ENCODE data around the gene OPCML. TPM values are rescaled to one million over a fixed set of nuclear protein-coding genes. Genes with fewer than 3 reads are reported as not detected.

OPCML gene
- total RNA-seq, 1 experiment from 2014 or later, result 0.13 TPM

DNA sequence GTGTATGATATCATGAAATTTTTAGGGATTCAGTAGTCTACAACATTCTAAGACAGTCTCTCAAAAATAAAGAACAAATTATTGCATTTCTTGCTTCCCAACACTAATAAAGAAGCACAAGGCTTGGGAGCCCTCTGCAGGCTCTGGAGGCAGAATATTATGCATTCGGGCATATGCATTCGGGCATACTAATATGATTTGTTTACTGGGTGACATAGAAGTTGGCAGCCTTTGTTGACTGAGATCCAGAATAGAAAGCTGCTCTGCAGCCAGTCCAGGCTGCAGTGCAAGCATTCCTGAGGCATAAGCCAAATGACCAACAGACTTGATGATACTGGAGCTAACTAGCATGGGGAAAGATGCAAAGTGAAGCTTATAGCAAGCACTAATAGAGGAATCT is 945.5 kb downstream of the OPCML start:
- Histone ChIP-seq H3K36me3 (ENCODE audit: insufficient read depth, low read length, poor library complexity, severe bottlenecking) (no peaks in the 10 kb centered on the region), H3K4me3 (ENCODE audit: low read depth, low read length, poor library complexity, severe bottlenecking) (no peak overlapping the region), H3K9me3 (ENCODE audit: low read depth, low read length, poor library complexity, severe bottlenecking) (no peaks in the 10 kb centered on the region), H3K27me3 (replicated peaks; ENCODE audit: insufficient read depth, low read depth, low read length, poor library complexity) (peaks cover 25% of the 10 kb centered on the region), H3K4me1 (ENCODE audit: insufficient read depth, low read length, poor library complexity, severe bottlenecking) (no peaks in the 10 kb centered on the region), H3K27ac (ENCODE audit: low read depth, low read length, poor library complexity, severe bottlenecking) (no peak overlapping the region)
- intact Hi-C loops (cut with micrococcal nuclease; ENCODE audit: unreplicated experiment), result no loop called here
- no TSS peak for BruUV-seq (replicated peaks)
- ChIA-PET POLR2A (ENCODE audit: low non-redundant PET) (no interaction called here), CTCF (no interaction called here)
- no peak for TF ChIP-seq EZH2 (IDR thresholded peaks at IDR 0.05; ENCODE audit: borderline replicate concordance, low read depth, low read length, poor library complexity, severe bottlenecking)
- TF ChIP-seq, protein P1, sequence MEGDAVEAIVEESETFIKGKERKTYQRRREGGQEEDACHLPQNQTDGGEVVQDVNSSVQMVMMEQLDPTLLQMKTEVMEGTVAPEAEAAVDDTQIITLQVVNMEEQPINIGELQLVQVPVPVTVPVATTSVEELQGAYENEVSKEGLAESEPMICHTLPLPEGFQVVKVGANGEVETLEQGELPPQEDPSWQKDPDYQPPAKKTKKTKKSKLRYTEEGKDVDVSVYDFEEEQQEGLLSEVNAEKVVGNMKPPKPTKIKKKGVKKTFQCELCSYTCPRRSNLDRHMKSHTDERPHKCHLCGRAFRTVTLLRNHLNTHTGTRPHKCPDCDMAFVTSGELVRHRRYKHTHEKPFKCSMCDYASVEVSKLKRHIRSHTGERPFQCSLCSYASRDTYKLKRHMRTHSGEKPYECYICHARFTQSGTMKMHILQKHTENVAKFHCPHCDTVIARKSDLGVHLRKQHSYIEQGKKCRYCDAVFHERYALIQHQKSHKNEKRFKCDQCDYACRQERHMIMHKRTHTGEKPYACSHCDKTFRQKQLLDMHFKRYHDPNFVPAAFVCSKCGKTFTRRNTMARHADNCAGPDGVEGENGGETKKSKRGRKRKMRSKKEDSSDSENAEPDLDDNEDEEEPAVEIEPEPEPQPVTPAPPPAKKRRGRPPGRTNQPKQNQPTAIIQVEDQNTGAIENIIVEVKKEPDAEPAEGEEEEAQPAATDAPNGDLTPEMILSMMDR (conservative IDR thresholded peaks at IDR 0.05; ENCODE audit: low read depth, low read length), result no peak
- DNase-seq (ENCODE audit: low spot score), result no peak

DNA sequence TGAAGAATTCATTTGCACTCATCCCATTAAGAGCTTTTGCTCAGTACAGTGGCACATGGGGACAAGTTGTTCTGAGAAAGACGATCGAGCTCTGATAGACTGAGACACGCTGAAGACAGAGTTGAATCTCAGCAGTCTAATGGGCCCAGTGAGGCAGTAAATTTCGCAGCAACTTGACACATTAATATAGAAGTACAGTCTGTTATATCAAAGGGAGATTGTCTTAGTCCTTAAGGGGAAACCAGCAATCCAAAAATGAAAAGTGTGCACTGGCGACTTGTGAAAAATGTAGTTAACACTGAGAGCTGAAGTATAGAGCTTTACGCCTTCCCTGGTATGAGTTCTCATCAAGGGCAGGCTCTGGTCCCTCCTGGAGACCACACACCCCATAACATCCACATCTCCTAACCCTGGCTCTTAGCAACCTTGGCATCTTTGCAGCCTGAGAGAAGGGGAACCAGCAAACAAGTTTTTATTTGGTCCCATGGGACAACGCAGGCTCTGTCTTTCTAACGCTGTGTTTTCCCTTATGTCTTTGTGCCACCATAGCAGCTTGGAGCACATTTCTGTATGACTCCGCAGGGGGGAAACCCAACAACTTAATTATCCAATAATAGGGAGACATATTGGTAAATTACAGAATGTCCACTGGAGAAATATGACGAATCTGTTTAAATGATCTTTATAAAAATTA is 952.5 kb downstream of the OPCML start:
- ChIA-PET POLR2A (ENCODE audit: low non-redundant PET) (interaction anchor here (0.6 kb wide), 1 partner anchor 776 kb away, joined by 7 read pairs; no protein-coding TSS in a partner anchor), CTCF (no interaction called here)
- H3K4me3 ChIP-seq (ENCODE audit: low read depth, low read length, poor library complexity, severe bottlenecking), result no peak overlapping the region

GRCh38 chr11:132579136-132579535 is 953.2 kb downstream of the OPCML start:
- H3K27me3 ChIP-seq (replicated peaks; ENCODE audit: insufficient read depth, low read depth, low read length, poor library complexity), result peaks cover 7% of the 10 kb centered on the region
- no peak overlapping the region for H3K27ac ChIP-seq (ENCODE audit: low read depth, low read length, poor library complexity, severe bottlenecking)
- no peak overlapping the region for H3K4me3 ChIP-seq (ENCODE audit: low read depth, low read length, poor library complexity, severe bottlenecking)
- no peaks in the 10 kb centered on the region for H3K36me3 ChIP-seq (ENCODE audit: insufficient read depth, low read length, poor library complexity, severe bottlenecking)
- TF ChIP-seq, protein P1 (conservative IDR thresholded peaks at IDR 0.05; ENCODE audit: low read depth, low read length), result no peak
- no peak for TF ChIP-seq EZH2 (IDR thresholded peaks at IDR 0.05; ENCODE audit: borderline replicate concordance, low read depth, low read length, poor library complexity, severe bottlenecking)
- H3K9me3 ChIP-seq (ENCODE audit: low read depth, low read length, poor library complexity, severe bottlenecking), result peaks cover 13% of the 10 kb centered on the region
- intact Hi-C loops (cut with micrococcal nuclease; ENCODE audit: unreplicated experiment), result no loop called here
- H3K4me1 ChIP-seq (ENCODE audit: insufficient read depth, low read length, poor library complexity, severe bottlenecking), result no peaks in the 10 kb centered on the region
- CTCF ChIA-PET, result no interaction called here
- no TSS peak for BruUV-seq (replicated peaks)
- no peak for DNase-seq (ENCODE audit: low spot score)
- POLR2A ChIA-PET (ENCODE audit: low non-redundant PET), result no interaction called here

More for the DNA sequence above, 952.5 kb downstream of the OPCML start:
- H3K9me3 ChIP-seq (ENCODE audit: low read depth, low read length, poor library complexity, severe bottlenecking), result peaks cover 13% of the 10 kb centered on the region
- intact Hi-C loops (cut with micrococcal nuclease; ENCODE audit: unreplicated experiment), result no loop called here
- no TSS peak for BruUV-seq (replicated peaks)
- no peak for DNase-seq (ENCODE audit: low spot score)
- H3K27ac ChIP-seq (ENCODE audit: low read depth, low read length, poor library complexity, severe bottlenecking), result no peak overlapping the region
- H3K4me1 ChIP-seq (ENCODE audit: insufficient read depth, low read length, poor library complexity, severe bottlenecking), result no peaks in the 10 kb centered on the region
- H3K27me3 ChIP-seq (replicated peaks; ENCODE audit: insufficient read depth, low read depth, low read length, poor library complexity), result peaks cover 7% of the 10 kb centered on the region
- no peak for TF ChIP-seq EZH2 (IDR thresholded peaks at IDR 0.05; ENCODE audit: borderline replicate concordance, low read depth, low read length, poor library complexity, severe bottlenecking)
- TF ChIP-seq, protein P1 (conservative IDR thresholded peaks at IDR 0.05; ENCODE audit: low read depth, low read length), result no peak
- no peaks in the 10 kb centered on the region for H3K36me3 ChIP-seq (ENCODE audit: insufficient read depth, low read length, poor library complexity, severe bottlenecking)

Measured in A673 (cell line).